Glomerular endothelial cell (primary cell): ENCODE data around the gene CCT6B. TPM values are rescaled to one million over a fixed set of nuclear protein-coding genes. Genes with fewer than 3 reads are reported as not detected.
"Not testable (repeated sequence)": the region's sequence is repeated elsewhere in the genome, so short reads cannot be mapped to it uniquely, and the experiment has no call there.

Experiments
- DNase-seq: peaks from one replicate; pipeline ENCODE4 v3.0.0-alpha.2; 2011; ENCODE audit warnings: low read depth, low spot score; ENCODE audit errors: extremely low read depth
- total RNA-seq: library from RNA; depleted of rRNA; stranded (reverse); fragments of >200 nt; gene quantifications from 2 replicates; pipeline ENCODE4 v1.2.3, GENCODE V29; 2015

Gene CCT6B, protein sequence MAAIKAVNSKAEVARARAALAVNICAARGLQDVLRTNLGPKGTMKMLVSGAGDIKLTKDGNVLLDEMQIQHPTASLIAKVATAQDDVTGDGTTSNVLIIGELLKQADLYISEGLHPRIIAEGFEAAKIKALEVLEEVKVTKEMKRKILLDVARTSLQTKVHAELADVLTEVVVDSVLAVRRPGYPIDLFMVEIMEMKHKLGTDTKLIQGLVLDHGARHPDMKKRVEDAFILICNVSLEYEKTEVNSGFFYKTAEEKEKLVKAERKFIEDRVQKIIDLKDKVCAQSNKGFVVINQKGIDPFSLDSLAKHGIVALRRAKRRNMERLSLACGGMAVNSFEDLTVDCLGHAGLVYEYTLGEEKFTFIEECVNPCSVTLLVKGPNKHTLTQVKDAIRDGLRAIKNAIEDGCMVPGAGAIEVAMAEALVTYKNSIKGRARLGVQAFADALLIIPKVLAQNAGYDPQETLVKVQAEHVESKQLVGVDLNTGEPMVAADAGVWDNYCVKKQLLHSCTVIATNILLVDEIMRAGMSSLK
- total RNA-seq: 0.44 and 1.8 TPM in 2 replicates

GRCh38 chr17:34961093-34961911 is at the start of gene CCT6B, which contains the start of gene ZNF830:
TSS of gene CCT6B (minus strand) at chr17:34961460. CDS start at chr17:34961393, 67 bp downstream.
TSS of gene ZNF830 (plus strand) at chr17:34961540. CDS start at chr17:34961567, 27 bp downstream.
- DNase-seq: peak; percentile 81

GRCh38 chr17:35010093-35010492 is 48.8 kb upstream of the CCT6B start:
- no peak for DNase-seq

DNA sequence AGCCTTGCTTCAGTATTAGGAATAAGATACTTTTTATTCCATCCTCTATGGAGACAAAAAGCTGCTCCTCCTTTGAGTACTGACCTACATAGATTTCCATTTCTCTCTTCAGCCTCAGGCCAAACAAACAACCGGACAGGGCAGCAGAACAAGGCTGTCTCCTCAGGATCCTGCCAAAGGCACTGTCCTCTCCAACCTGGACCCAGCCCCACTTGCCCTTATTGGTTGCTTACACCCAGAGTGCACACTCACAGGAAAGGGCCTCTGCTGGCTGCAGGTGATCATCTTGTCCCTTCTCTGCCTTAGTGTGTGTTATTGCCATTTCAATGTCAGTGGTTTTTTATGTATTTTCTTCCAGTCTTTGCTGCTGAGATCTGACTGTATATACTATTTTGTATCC is 45.7 kb upstream of the CCT6B start:
- DNase-seq: no peak

GRCh38 chr17:35006345-35006744 is 45.1 kb upstream of the CCT6B start:
- no peak for DNase-seq

- DNase-seq: no peak
Observed at GRCh38 chr17:35003778-35004177, 42.5 kb upstream of the CCT6B start.

DNA sequence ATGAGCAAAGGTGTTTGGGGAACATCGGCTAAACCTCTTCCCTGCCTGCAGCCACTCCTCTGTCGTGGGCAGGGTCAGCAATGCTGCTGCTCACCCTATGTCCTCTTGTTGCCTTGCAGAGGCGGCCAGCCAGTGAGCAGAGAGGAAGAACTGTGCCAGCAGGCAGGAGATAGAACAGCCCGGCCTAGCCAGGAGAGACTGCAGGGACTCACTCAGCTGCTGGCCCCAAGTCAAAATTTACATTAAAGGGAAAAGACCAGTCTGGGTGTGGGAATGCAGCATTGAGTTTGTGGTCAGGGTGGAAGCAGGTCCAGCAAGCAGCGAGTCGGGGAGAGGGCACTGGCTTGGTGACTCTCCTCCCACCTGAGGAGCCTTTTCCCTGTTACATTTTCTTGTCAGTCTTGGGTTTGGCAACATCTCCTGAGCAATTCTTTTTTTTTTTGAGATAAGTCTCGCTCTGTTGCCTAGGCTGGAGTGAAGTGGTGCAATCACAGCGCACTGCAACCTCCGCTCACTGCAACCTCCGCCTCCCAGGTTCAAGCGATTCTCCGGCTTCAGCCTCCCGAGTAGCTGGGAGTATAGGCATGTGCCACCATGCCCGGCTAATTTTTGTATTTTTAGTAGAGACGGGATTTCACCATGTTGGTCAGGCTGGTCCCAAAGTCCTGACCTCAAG is 41.8 kb upstream of the CCT6B start:
- no peak for DNase-seq

DNA sequence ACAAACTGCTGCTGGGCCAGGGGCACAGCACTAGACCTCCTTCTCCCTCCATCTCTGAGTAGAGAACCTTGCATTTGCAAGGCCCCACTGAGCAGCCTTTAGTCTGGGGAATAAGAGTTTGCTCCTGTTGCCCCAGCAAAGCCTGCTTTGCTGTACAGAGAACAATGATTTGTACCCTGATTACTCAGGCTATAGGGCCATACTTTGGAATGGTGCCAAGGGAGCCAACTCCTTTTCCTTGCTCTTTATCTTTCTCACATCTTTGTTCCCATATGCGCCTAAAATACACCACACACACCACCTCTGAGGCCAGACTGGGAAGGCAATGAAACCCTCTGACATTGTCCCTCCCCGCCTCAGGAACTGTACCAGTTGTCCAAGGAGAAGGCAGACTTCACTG is 40.3 kb upstream of the CCT6B start:
- DNase-seq: no peak

GRCh38 chr17:35000965-35001364 is 39.7 kb upstream of the CCT6B start:
- DNase-seq: not testable (repeated sequence)

DNA sequence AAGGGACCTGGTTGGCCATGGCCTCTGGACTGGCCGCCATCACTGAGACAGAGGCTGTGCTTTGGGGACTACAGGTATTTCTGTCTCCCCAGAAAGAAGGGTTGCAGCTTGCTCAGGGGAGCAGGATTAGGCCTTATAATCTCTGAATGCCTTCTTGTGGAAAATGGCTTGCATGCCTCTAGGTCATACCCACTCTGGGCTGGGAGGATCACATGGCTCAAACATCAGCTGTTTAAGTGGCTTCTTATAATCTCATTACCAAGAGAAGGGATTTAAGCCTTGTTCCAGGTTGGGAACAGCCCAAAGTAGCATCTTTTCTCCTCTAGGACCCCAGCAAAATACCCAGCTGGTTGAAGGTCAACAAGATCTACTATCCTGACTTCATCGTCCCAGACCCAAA is 38.2 kb upstream of the CCT6B start:
- no peak for DNase-seq

- no peak for DNase-seq
Observed at GRCh38 chr17:34998205-34998604, 36.9 kb upstream of the CCT6B start.

- DNase-seq: no peak
Observed at GRCh38 chr17:34997355-34997862, 36.1 kb upstream of the CCT6B start.

DNA sequence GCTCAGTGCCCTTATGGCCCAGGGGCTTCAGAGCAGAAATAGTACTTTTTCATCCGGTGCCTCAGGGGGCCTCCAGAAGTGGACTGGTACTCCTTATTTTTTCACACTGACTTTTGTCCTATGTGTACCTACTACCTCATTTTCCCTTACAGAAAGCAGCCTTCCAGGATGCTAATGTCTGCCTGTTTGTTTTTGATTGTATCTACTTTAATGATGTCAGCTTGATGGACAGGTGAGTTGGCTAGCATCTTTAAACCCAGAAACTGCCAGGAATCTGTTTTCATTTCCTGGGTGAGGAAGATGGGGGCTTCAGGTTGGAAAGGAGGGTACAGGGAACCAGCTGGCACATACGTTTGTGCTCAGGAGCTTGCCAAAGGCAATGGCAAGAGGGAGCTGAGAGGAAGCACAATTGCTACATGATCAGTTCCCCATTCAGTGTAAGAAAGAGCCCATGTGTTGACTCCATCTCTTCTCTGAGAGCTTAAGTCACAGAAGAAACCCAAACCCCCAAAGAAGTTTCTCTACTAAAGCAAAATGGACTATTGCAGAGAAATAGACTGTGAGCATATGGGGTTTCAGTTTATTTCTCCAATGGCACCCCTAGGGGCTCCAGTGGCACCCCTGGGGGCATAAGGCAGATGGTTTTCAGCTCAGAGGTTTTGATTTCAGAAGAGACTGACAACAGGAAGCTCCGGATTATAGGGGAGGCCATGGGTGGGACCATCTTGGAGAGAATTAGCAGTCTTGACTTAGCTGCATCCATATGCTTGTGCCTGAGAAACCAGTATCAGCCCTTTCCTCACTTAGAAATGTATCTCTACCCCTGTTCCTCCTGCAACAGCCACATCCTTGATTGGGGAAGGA is 35.4 kb upstream of the CCT6B start:
- DNase-seq: no peak

GRCh38 chr17:34993031-34993430 is 31.8 kb upstream of the CCT6B start:
- no peak for DNase-seq

DNA sequence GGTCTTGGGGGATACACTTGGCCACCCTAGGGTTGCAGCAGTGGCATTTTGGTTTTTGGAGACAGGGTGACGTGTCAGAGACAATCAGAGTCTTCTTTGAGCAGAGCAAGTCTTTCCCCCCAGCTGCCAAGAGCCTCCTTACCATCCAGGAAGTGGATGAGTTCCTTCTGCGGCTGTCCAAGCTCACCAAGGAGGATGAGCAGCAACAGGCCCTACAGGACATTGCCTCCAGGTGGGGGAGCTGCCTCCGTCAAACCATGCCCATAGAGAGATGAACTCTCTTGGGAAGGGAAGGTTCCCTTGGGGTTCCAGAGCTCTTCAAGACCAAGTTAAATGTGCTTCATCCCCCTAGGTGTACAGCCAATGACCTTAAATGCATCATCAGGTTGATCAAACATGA is 30.3 kb upstream of the CCT6B start:
- DNase-seq: no peak

GRCh38 chr17:34990921-34991365 is 29.7 kb upstream of the CCT6B start:
- no peak for DNase-seq

GRCh38 chr17:34989473-34989872 is 28.2 kb upstream of the CCT6B start:
- DNase-seq: no peak

DNA sequence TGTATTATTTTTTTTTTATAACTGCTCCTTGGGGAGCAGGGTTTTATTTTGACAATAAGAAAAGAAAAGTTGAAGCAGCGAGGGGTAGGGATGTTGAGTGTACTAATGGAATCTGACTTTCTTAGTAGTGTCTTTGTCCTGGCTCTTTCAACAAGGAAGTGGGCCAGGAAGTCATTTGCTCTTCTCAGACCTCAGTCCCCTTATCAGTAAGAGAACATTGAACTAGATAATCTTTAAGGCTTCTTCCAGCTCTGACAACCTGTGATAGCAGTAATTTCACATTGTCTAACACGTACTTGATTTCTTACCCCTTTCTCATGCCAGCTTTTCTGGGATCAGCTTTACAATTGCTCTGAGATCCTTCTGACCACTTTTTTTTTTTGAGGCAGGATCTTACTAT is 27.4 kb upstream of the CCT6B start:
- DNase-seq: no peak

DNA sequence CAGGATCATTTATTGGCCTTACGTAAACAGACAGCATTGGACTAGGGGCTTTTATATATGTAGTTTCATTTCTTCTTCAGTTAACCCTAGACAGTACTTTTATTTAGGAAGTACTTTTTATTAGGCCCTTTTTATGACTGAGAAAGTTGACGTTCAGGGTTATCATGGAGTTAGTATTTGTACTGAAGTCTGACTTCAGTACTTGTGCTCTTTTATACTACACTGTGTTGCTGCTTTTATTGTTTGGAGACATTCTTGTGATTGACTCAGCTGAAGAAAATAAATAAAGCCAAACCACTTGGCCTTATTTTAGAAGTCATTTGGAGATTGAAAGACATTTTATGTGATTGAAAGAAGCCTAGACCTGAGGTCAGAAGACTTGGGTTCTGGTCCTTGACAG is 26.0 kb upstream of the CCT6B start:
- DNase-seq: no peak

- no peak for DNase-seq
Observed at GRCh38 chr17:34981538-34982241, 20.4 kb upstream of the CCT6B start.
